ENCODE data around the gene COL4A1.

The COL4A1 gene

DNA sequence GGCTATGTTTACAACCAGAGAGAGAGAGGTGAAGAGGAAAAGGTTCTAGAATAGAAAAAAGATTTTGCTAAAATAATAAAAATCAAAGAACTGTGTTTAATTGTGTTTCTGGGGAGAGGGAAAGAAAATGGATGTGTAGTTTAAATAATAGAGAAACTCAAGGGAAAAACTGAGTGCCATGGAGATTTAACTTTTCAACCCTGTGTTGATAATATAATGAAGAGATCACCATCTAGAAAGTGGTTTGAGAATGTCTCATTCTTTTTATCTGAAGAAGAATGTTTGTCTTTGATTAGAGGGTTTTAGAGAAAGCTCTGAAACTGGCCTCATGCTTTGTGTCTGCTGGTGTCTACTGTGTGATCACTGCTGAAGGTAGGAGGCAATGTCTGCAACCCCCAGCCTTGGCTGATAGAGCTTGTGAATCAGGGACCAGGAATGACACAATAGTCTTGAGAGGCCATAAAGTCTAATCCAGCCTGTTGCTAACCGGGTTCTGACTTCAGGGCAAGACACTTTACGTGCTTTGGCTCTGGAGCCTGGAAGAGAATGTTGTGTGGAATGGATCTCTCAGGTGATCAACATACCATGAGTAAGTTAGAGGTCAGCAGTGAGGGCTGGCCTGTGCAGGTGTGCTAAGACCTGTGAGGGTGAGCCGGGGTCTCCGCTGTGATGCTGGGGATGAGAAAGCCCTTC is 5.5 kb upstream of the COL4A1 start:
- H3K27ac ChIP-seq, result peak overlapping the region; percentile 96 to 99
- DNase-seq, result peak in 1 of 2 donors; percentile 69
- H3K9me3 ChIP-seq, result no peaks in the 10 kb centered on the region
- peaks cover 0 to 83% (median 63%) of the 10 kb centered on the region in 4 donors for H3K4me1 ChIP-seq
- H3K4me3 ChIP-seq, result peak overlapping the region; percentile 79 to 97
- TF ChIP-seq CTCF (IDR thresholded peaks at IDR 0.05), result no peak
- H3K36me3 ChIP-seq, result peaks cover 12 to 20% (median 14%) of the 10 kb centered on the region in 3 donors
- intact Hi-C loops (cut with DNase I; ENCODE audit: low total_unique reads), result no loop called here
- H3K27me3 ChIP-seq, result no peaks in the 10 kb centered on the region

- peak overlapping the region; percentile 96 to 99 for H3K27ac ChIP-seq
- H3K4me1 ChIP-seq, result peaks cover 0 to 75% (median 62%) of the 10 kb centered on the region in 4 donors
- TF ChIP-seq CTCF (IDR thresholded peaks at IDR 0.05), result no peak
- no peaks in the 10 kb centered on the region for H3K27me3 ChIP-seq
- peak overlapping the region; percentile 79 to 97 for H3K4me3 ChIP-seq
- DNase-seq, result peak in 1 of 2 donors; percentile 61
- H3K36me3 ChIP-seq, result peaks cover 5 to 12% (median 7%) of the 10 kb centered on the region in 3 donors
- no peaks in the 10 kb centered on the region for H3K9me3 ChIP-seq
- intact Hi-C loops (cut with DNase I; ENCODE audit: low total_unique reads), result no loop called here
Measured at GRCh38 chr13:110311443-110312338, 4.7 kb upstream of the COL4A1 start.

DNA sequence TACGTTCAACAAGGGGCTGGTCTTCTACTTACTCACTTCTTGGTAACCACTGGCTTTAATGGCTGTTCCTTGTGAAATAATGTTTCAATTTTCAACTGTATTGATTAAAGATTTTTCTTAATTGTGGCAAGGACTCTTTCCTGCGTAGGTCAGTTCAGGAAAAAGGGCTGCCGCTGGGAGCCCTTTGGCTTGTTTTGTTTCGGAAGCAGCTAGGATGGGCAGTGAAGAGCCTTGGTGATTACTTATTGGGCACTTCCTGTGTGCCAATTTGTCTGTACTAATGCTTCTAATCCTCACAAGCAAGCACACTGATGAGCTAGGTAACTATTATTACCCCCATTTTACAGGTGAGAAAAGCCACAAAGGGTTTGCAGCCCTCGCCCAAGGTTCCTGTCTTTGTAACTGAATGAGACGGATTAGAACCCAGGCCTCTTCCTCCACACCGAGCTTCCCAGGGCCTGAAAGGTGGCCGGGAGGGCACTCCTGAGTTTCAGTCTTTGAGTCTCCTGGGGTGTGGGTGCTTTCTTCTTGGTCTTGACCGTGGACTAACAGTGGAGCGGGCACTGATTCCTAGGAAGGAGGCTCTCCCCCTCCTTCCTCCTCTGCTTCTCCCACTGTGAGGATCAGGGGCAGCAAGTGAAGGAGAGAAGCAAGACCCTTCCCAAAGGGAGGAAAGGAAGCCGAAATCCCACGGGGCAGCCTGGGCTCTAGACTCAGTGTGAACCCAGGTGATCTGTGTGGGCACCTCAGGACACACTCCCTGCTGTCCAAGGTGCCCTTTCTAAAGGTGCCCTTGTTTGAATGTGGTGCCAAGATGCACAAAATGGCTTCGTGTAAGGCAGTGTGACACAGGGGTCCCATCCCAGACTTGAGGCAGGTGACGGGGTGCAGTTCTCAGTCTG is 3.8 kb upstream of the COL4A1 start:
- Histone ChIP-seq H3K4me3 (peak overlapping the region; percentile 79 to 97), H3K36me3 (peaks cover 0 to 11% (median 0%) of the 10 kb centered on the region in 3 donors), H3K4me1 (peaks cover 0 to 66% (median 56%) of the 10 kb centered on the region in 4 donors), H3K27ac (peak overlapping the region; percentile 96 to 99), H3K27me3 (no peaks in the 10 kb centered on the region), H3K9me3 (no peaks in the 10 kb centered on the region)
- intact Hi-C loops (cut with DNase I; ENCODE audit: low total_unique reads), result no loop called here
- TF ChIP-seq CTCF (IDR thresholded peaks at IDR 0.05), result no peak
- DNase-seq, result peak in 1 of 2 donors; percentile 59

- Histone ChIP-seq H3K27me3 (no peaks in the 10 kb centered on the region), H3K27ac (peak overlapping the region; percentile 96 to 99), H3K4me3 (peak overlapping the region; percentile 79 to 97), H3K9me3 (no peaks in the 10 kb centered on the region), H3K36me3 (peaks cover 0 to 11% (median 0%) of the 10 kb centered on the region in 3 donors), H3K4me1 (peaks cover 0 to 60% (median 48%) of the 10 kb centered on the region in 4 donors)
- DNase-seq, result peak in 1 of 2 donors; percentile 63
- TF ChIP-seq CTCF (IDR thresholded peaks at IDR 0.05), result no peak
- intact Hi-C loops (cut with DNase I; ENCODE audit: low total_unique reads), result loop anchor here (10.0 kb wide), 1 partner anchor 85 kb away; no protein-coding TSS in a partner anchor
Measured at GRCh38 chr13:110309661-110310524, 2.9 kb upstream of the COL4A1 start.

Data from tibial artery (tissue), 4 donors.